Measurements from ENCODE around the gene ABCA5.
"Not testable (repeated sequence)": the region's sequence is repeated elsewhere in the genome, so short reads cannot be mapped to it uniquely, and the experiment has no call there.

ABCA5 gene

DNA sequence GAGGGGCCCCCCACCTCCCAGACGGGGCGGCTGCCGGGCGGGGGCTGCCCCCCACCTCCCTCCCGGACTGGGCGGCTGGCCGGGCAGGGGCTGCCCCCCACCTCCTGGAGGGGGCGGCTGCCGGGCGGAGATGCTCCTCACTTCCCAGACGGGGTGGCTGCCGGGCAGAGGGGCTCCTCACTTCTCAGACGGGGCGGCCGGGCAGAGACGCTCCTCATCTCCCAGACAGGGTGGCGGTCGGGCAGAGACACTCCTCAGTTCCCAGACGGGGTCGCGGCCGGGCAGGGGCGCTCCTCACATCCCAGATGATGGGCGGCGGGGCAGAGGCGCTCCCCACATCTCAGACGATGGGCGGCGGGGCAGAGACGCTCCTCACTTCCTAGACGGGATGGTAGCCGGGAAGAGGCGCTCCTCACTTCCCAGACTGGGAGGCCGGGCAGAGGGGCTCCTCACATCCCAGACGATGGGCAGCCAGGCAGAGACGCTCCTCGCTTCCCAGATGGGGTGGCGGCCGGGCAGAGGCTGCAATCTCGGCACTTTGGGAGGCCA, 130.8 kb downstream of the ABCA5 start:
- DNase-seq: not testable (repeated sequence)

Measured in NCI-H774 (cell line).